GM12874 (cell line): ENCODE data around the gene ZNF226.

Experiments
- TF ChIP-seq, protein P1 (sequence below): IDR thresholded peaks from 2 replicates; pipeline ENCODE4 v1.5.1; 2011; ENCODE audit warnings: low read depth, mild to moderate bottlenecking, control low read depth, low read length, moderate library complexity; ENCODE audit not compliant: insufficient read depth

Gene ZNF226

DNA sequence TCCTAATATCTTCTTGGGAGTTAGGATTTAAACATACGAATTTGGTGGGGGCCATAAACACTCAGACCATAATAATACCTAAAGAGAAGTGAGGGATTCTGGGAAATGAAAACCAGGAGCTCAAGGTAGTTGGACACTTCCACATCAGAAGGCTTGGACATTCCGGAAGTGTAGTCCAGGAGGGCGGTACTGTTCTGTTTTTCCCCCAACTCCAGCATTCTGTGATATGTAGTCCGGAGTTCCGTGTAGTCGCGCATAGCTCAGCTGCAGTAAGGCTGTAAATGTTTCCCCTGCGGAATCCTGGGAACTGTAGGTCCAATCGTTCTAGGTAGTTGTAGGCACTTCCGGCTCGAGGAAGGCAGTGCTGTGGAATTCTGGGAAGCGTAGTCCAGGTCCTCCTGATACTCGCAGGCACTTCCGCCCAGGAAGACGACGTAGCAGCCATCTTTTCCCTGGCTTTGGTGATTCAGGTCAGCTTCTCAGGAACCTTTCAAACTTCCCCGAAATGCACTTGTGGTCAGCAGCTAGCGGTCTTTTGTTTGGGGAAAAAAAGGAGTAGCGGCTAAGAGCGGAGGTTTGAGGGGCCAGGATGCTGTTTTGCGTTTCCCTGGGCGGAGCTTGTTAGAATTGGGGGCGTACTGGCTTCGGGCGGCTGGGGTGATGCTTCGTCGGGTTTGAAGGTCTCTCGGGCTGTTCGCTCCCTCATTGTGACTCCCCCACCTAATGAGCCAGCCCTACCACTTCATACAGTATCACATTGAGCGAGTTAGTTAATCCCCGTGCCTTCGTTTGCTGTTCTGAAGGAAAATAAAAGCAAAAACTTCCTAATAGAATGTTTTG, at the start of gene ZNF226:
TSS of gene ZNF226 (plus strand) at position 428 of the 840 bp plus-strand sequence. CDS start 4,981 bp downstream, outside the sequence.
- TF ChIP-seq, protein P1, sequence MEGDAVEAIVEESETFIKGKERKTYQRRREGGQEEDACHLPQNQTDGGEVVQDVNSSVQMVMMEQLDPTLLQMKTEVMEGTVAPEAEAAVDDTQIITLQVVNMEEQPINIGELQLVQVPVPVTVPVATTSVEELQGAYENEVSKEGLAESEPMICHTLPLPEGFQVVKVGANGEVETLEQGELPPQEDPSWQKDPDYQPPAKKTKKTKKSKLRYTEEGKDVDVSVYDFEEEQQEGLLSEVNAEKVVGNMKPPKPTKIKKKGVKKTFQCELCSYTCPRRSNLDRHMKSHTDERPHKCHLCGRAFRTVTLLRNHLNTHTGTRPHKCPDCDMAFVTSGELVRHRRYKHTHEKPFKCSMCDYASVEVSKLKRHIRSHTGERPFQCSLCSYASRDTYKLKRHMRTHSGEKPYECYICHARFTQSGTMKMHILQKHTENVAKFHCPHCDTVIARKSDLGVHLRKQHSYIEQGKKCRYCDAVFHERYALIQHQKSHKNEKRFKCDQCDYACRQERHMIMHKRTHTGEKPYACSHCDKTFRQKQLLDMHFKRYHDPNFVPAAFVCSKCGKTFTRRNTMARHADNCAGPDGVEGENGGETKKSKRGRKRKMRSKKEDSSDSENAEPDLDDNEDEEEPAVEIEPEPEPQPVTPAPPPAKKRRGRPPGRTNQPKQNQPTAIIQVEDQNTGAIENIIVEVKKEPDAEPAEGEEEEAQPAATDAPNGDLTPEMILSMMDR = no peak

DNA sequence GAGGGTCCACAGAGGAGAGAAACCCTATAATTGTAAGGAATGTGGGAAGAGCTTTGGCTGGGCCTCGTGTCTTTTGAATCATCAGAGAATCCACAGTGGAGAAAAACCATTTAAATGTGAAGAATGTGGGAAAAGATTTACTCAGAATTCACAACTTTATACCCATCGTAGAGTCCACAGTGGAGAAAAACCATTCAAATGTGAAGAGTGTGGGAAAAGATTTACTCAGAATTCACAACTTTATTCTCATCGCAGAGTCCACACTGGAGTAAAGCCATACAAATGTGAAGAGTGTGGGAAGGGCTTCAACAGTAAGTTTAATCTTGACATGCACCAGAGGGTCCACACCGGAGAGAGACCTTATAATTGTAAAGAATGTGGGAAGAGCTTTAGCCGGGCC, 32.9 kb upstream of the ZNF226 start:
- TF ChIP-seq, protein P1 = no peak

GRCh38 chr19:44141191-44142058, 23.5 kb upstream of the ZNF226 start, which contains the start of gene ZNF234:
Gene ZNF234, plus strand, starts transcription at chr19:44141554. Its CDS starts 3,079 bp downstream, at chr19:44144633.
- TF ChIP-seq, protein P1 = no peak

DNA sequence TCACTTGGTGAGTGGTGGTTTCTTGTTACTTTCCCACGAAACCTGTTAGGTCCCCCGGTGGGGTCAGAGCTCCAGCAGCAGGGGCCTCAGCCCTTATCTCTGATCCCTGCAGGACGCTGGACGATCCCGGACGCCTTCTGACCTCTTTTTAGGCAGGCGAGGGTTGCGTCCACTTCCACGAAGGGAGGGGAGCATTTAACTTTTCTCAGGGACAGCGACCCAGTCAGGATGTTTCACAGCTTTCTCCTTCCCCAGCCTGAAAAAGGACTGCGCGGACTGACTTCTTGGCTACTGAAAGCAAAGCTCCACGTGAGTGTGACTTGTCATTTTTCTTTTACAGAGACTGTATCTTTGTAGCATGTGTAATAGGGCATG, 22.9 kb upstream of the ZNF226 start:
- TF ChIP-seq, protein P1 = no peak

GRCh38 chr19:44149776-44150175, 15.1 kb upstream of the ZNF226 start:
- TF ChIP-seq, protein P1 = no peak

DNA sequence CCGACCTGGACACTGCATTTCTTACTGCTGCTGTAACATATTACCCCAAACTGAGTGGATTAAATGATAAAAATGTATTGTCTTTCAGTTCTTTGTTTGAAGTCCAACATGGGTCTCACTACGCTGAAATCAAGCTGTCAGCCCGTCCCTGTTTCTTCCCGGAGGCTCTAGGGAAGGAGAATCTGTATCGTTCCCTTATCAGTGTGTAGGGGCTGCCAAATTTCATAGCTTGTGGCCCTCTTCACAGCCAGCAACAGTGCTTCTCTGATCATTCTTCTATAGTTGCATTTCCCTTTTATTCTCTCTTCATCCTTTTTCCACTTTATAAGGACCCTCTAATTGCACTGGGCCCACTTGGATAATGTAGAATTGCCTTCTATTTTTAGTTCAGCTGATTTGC, 13.4 kb upstream of the ZNF226 start:
- TF ChIP-seq, protein P1 = no peak

- TF ChIP-seq, protein P1 = no peak
Measured at GRCh38 chr19:44156475-44156874, 8.4 kb upstream of the ZNF226 start.
